GM12872 (cell line): ENCODE data around the gene PTPRR.

Experiments
- CTCF ChIP-seq: IDR thresholded peaks from 3 replicates; pipeline ENCODE4 v1.5.1; 2011; ENCODE audit warnings: low read depth, mild to moderate bottlenecking, low read length, moderate library complexity; ENCODE audit not compliant: insufficient read depth

Gene PTPRR

GRCh38 chr12:70695361-70696023 lies 225.0 kb downstream of the PTPRR start:
- no peak for TF ChIP-seq CTCF

- TF ChIP-seq CTCF: no peak
These were observed 227.8 kb downstream of the PTPRR start for GRCh38 chr12:70692681-70693288.

GRCh38 chr12:70691018-70691672 lies 229.4 kb downstream of the PTPRR start:
- no peak for TF ChIP-seq CTCF

GRCh38 chr12:70686907-70687306 lies 233.6 kb downstream of the PTPRR start:
- no peak for TF ChIP-seq CTCF

GRCh38 chr12:70686299-70686698 lies 234.2 kb downstream of the PTPRR start:
- no peak for TF ChIP-seq CTCF

GRCh38 chr12:70683976-70684375 lies 236.6 kb downstream of the PTPRR start:
- TF ChIP-seq CTCF: no peak

GRCh38 chr12:70671698-70672097 lies 248.8 kb downstream of the PTPRR start:
- no peak for TF ChIP-seq CTCF
